SKM-1 (cell line): ENCODE data around the gene KCNG3.
A peak's percentile ranks its signal among the peaks of the same experiment; 100 is the strongest.

ENCODE experiments used
- DNase-seq: peaks from one replicate; lab custom pipeline; 2025; ENCODE audit not compliant: unreplicated experiment; lab: John Stamatoyannopoulos, UW

KCNG3 gene

GRCh38 chr2:42486145-42486906 lies 7.5 kb downstream of the KCNG3 start:
- no peak for DNase-seq

DNA sequence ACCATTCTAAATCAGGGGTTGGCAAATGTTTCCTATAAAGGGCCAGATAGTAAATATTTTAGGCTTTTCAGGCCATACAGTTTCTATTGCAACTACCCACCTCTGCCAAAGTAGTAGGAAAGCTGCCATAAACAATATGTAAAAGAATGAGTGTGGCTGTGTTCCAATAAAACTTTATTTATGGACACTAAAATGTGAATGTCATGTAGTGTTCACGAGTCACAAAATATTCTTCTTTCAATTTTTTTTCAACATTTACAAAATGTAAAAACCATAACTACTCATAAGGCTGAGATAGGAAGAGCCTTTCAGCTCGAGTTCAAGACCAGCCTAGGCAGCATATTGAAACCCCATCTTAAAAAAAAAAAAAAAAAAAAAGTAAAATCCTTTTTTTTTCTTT lies 13.4 kb downstream of the KCNG3 start:
- no peak for DNase-seq

GRCh38 chr2:42474765-42475454 lies 18.9 kb downstream of the KCNG3 start:
- no peak for DNase-seq

GRCh38 chr2:42470706-42471105 lies 23.1 kb downstream of the KCNG3 start:
- no peak for DNase-seq

DNA sequence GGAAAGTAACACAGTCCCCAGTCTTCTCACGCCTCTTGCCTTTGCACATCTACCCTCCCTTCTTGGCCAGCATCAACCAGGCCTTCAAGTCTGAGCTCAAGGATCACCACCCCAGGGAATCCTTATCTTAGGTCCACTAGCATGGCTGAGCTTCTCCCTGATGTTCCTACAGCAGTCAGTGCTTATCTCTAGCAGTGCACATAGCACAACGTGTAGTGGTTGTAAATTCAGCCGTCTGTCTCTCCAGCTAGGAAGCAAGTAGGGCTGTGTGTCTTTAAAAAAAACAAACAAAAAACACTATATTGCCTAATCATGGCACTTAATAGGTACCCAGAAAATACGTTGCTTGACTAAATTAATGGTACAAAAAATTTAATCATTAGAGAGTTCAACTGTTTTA lies 29.2 kb downstream of the KCNG3 start:
- no peak for DNase-seq

GRCh38 chr2:42463570-42463969 lies 30.2 kb downstream of the KCNG3 start:
- no peak for DNase-seq

GRCh38 chr2:42459296-42459695 lies 34.5 kb downstream of the KCNG3 start:
- no peak for DNase-seq

GRCh38 chr2:42458396-42458795 lies 35.4 kb downstream of the KCNG3 start:
- DNase-seq: no peak

DNA sequence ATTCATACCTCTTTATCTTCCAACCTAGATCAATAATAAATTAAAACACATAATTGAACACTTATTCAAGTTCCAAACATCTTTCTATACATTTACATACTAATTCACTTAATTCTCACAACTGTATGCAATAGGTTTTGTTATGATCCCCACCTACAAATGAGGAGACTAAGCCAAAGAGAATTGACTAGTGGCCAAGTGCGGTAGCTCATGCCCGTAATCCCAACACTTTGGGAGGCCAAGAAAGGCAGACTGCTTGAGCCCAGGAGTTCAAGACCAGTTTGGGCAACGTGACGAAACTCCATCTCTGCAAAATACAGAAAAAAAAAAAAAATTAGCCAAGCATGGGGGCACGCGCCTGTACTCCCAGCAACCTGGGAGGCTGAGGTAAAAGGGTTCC lies 36.8 kb downstream of the KCNG3 start:
- no peak for DNase-seq

DNA sequence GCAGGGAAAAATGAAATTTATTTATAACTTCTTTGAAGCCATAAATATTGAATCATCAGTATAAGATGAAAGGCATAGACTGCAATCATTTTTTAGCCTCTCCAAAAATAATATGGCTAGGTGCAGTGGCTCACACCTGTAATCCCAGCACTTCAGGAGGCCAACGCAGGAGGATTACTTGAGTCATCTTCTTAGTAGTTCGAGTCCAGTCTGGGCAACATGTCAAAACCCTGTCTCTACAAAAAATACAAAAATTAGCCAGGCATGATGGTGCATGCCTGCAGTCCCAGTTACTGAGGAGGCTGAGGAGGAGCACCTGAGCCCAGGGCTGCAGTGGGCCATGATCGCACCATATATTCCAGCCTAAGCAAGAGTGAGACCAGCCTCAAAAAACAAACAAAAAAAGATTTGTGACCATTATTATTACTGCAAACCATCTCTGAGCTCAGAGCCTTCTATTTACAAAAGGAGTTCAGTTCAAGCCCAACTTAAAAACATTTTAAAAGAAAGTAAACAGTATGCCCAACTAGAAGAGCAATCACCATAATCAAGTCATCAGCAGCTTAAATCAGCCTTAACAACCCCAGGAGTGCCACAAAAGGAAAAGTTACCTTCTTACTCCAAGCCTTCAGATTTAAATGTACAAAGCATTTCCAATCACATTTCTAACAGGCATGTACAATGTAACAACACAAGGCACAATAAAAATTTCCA lies 37.5 kb downstream of the KCNG3 start:
- DNase-seq: no peak

- DNase-seq: no peak
These were observed 41.2 kb downstream of the KCNG3 start for GRCh38 chr2:42452545-42452944.

DNA sequence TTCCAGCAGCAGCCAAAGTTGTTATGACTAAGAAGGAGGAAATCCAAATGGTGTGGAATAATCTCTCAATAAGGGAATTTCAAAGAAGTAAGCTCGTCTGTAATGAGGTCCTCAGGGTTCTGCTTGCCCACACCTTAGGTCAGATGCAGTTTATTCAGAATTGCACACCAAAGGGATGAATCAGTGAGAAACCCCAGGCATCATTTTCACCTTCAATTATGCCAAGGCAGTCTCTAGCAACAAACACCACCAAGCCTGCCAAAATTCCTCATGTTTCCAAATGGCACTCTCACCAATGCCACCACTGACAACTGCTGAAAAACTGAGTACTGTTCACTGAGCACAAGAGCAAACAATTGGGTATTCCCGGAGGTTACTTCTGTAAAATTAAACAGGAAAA lies 43.6 kb downstream of the KCNG3 start:
- DNase-seq: no peak

DNA sequence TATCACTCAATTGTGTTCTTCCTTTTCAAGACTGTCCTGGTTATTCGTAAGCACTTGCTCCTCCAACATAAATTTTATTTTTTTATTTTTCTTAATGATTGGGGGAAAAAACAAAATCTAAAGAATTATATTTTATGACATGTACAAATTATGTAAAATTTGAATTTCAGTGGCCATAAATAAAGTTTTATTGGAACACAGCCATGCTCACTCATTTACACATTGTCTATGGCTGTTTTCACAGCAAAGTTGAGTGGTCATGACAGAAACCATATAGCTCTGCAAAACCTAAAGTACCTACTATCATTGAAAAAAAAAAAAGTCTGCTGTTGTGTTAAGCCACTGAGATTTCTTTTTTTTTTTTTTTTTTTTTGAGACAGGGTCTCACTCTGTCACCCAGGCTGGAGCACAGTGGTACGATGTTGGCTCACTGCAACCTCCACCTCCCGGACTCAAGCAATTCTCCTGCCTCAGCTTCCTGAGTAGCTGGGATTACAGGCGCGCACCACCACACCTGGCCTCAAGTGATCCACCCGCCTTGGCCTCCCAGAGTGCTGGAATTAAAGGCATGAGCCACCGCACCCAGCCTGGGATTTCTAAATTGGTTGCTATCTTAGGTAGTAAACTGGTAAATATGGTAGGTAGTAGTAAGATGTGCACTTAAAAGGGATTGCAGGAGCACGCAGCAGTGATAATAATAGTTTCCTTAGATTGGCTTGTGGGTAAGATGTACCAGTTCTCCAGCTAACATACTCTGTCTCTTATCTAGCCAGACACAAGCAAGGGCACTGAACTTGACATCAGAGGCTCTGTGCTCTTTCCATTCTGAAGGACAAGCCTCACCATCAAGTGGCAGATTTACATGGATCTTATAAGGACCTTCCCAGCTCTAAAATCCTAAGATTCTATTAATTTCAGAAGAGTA lies 44.4 kb downstream of the KCNG3 start:
- DNase-seq: no peak

GRCh38 chr2:42448163-42448562 lies 45.6 kb downstream of the KCNG3 start:
- no peak for DNase-seq

DNA sequence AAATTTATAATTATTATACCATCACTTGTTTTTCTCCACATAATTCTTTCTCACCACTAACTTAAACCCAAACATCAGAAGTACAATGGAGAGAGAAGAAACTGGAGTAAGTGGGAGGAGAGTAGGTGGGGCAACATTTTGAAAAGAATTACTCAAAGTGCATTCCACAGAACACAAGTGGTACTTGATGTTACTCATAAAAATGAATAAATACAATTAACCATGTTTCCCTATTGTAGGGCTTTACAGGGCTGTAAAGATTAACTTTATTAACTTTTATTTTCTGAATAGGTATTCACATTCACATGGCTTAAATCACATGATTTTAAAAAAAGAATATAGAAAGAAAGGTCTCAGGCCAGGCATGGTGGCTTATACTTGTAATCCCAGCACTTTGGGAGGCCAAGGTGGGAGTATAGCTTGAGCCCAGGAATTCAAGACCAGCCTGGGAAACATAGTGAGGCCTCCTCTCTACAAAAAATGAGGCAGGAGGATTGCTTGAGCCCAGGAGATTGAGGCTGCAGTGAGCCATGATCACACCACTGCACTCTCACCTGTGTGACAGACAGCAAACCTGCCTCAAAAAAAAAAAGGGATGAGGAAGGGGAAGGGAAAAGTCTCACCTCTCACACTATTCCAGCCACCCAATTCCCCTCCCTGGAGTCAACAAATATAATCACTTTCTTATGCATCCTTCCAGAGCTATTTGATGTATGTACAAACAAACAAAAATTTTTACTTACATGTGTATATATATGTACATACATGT lies 47.1 kb downstream of the KCNG3 start:
- DNase-seq: no peak

DNA sequence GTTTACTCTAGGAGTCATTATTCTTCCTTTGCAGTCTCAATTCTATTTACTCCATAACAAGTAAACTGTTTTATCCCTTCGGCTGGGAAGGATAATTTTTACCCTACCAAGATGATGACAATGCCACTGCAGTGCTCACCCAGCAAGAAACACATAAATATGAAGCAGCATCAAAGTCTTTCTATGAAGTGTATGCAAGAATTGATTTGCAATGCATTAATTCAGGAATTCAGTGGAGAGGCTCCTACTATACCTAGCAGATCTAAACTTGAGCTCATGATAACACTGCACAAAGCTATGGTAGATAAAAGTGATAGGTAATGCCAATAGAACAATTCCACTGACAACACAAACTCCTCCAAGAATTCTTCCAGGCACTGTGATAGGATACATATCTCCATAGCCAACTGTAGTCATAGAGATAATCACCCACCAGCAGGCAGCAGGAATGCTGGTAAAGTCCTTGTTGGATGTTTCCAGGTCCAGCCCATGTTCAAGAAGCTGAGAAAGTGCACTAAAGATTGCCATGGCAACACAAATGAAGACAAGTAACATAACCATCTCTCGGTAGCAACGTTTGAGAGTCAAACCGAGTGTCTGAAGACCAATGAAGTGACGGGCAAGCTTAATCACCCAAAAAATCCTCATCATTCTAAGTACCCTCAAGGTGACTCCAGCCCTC lies 49.9 kb downstream of the KCNG3 start:
- no peak for DNase-seq

- no peak for DNase-seq
These were observed 51.0 kb downstream of the KCNG3 start for GRCh38 chr2:42442774-42443173.

GRCh38 chr2:42438685-42439084 lies 55.1 kb downstream of the KCNG3 start:
- peak; percentile 18 for DNase-seq

DNA sequence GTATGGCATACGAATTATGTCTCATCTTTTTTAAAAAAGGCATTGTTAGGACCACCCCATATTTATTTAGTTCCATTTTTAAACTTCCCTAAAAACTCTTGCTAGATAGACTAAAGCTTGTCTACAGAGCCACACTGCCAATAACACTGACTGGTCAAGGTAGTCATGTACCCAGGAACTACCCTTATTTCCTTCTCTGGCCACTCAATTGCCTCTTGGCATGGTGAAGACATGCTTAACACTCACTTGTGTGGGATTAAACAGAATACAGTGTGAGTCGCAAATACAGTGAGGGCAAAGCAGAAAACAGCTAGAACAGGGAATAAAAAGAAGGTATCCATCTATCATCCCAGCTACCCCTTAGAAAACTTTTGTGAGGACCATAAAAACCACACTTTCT lies 57.4 kb downstream of the KCNG3 start:
- DNase-seq: no peak

DNA sequence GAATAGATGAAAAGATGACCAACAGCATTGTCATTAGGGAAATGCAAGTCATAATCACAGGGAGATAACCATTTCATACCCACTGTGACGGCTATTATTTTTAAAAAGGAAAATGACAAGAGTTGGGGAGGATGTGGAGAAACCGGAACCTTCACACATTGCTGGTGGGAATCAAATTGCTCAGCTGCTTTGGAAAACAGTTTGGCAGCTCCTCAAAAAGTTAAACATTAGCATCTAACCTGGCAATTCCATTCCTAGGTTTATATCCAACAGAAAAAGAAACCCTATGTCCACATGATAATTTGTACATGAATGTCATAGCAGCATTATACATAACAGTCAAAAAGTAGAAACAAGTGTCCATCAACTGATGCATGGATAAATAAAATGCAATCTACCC lies 58.2 kb downstream of the KCNG3 start:
- DNase-seq: no peak
